Thoracic aorta (tissue), 2 donors: Measurements from ENCODE around the gene TRIM2. TPM values are rescaled to one million over a fixed set of nuclear protein-coding genes. Genes with fewer than 3 reads are reported as not detected.

Source experiments
- ATAC-seq: fragments of 150-250 bp; one replicate; pipeline ENCODE4 v1.8.0; 2017; ENCODE audit warnings: low read depth; ENCODE audit not compliant: insufficient number of reproducible peaks, low FRiP score
- DNase-seq: peaks from one replicate; pipeline ENCODE4 v3.0.0-alpha.2; 2020; ENCODE audit warnings: low spot score
- H3K27ac ChIP-seq, 2 donors: fragments of 200-600 bp; sonication (generic); 1 replicate in 1 of 2; 2 replicates in 1 of 2; pipeline ENCODE4 v1.5.1; 2016; ENCODE audit warnings: mild to moderate bottlenecking in 2 of 2, moderate library complexity in 2 of 2
- H3K27me3 ChIP-seq: fragments of 200-600 bp; sonication (generic); replicated peaks from 2 replicates; pipeline ENCODE4 v1.6.0; 2016; ENCODE audit warnings: mild to moderate bottlenecking; ENCODE audit not compliant: insufficient read depth
- H3K36me3 ChIP-seq: fragments of 200-600 bp; sonication (generic); one replicate; pipeline ENCODE4 v1.5.1; 2016
- H3K4me1 ChIP-seq, 2 donors: fragments of 200-600 bp; sonication (generic); 1 replicate in 1 of 2; 2 replicates in 1 of 2; pipeline versions ENCODE4 v1.5.1 to v1.6.0; 2016; ENCODE audit warnings: low read depth in 2 of 2, mild to moderate bottlenecking in 1 of 2; ENCODE audit not compliant: control insufficient read depth in 1 of 2
- H3K4me3 ChIP-seq: fragments of 200-600 bp; sonication (generic); 2 replicates; pipeline ENCODE4 v1.5.1; 2016; ENCODE audit warnings: mild to moderate bottlenecking
- H3K9me3 ChIP-seq: fragments of 200-600 bp; sonication (generic); 2 replicates; pipeline ENCODE4 v1.5.1; 2016
- total RNA-seq, 2 donors: library from RNA; depleted of rRNA; stranded (reverse); fragments of >200 nt; gene quantifications; one replicate each; pipeline versions ENCODE4 v1.1.0 to v1.2.3, GENCODE V29; 2016
- TF ChIP-seq, protein P1 (sequence below): fragments of 200-600 bp; sonication (generic); IDR thresholded peaks from one replicate; pipeline ENCODE4 v1.5.1; 2019; ENCODE audit warnings: antibody characterized with exemption

TRIM2 gene
- total RNA-seq, 2 donors from 2014 or later: 31.7 to 41.3 TPM

DNA sequence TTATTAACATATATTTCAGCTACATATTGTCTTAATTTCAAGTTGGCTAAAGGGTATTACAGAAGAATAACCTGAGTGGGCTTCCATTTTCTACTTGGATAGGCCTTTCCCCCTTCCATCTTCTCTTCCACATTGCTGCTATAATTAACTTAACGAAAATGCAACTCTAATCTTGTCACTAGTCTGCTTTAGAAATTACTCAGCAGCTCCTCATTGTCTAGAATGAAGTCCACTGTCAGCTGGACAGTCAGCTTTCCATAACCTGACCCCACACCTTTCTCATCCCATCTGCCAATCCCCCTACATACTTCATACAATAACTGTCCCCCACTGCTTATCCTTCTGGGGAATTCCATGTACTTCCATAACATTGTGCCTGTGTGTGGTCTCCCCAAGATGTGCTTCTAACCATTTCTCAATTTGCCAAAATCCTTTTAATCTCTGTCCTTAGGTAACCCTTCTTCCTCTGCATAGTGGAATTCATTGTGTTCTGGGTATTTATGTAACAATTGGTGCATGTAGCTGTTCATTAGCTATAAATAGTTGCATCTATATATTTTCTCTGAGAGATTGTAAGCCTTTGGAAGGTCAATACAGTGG is 145.1 kb downstream of the TRIM2 start:
- no peak for ATAC-seq
- Histone ChIP-seq H3K27me3 (no peaks in the 10 kb centered on the region), H3K9me3 (no peaks in the 10 kb centered on the region), H3K4me1 (no peaks in the 10 kb centered on the region), H3K36me3 (no peaks in the 10 kb centered on the region), H3K27ac (no peak overlapping the region), H3K4me3 (no peak overlapping the region)
- TF ChIP-seq, protein P1, sequence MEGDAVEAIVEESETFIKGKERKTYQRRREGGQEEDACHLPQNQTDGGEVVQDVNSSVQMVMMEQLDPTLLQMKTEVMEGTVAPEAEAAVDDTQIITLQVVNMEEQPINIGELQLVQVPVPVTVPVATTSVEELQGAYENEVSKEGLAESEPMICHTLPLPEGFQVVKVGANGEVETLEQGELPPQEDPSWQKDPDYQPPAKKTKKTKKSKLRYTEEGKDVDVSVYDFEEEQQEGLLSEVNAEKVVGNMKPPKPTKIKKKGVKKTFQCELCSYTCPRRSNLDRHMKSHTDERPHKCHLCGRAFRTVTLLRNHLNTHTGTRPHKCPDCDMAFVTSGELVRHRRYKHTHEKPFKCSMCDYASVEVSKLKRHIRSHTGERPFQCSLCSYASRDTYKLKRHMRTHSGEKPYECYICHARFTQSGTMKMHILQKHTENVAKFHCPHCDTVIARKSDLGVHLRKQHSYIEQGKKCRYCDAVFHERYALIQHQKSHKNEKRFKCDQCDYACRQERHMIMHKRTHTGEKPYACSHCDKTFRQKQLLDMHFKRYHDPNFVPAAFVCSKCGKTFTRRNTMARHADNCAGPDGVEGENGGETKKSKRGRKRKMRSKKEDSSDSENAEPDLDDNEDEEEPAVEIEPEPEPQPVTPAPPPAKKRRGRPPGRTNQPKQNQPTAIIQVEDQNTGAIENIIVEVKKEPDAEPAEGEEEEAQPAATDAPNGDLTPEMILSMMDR: no peak
- no peak for DNase-seq

DNA sequence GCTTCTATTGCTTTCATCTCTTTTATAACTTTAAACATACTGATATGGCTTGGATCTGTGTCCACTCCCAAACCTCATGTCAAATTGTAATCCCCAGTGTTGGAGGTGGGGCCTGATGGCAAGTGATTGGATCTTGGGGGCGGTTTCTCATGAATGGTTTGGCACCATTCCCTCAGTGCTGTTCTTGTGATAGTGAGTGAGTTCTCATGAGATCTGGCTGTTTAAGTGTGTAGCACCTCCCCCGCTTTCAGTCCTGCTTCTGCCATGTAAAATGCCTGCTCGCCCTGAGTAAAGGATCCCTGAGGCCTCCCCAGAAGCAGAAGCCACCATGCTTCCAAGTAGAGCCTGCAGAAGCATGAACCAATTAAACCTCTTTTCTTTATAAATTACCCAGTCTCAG is 157.9 kb downstream of the TRIM2 start:
- Histone ChIP-seq H3K9me3 (no peaks in the 10 kb centered on the region), H3K36me3 (no peaks in the 10 kb centered on the region), H3K4me3 (no peak overlapping the region), H3K27me3 (no peaks in the 10 kb centered on the region), H3K27ac (no peak overlapping the region), H3K4me1 (no peaks in the 10 kb centered on the region)
- DNase-seq (no peak), ATAC-seq (no peak)
- TF ChIP-seq, protein P1: no peak

DNA sequence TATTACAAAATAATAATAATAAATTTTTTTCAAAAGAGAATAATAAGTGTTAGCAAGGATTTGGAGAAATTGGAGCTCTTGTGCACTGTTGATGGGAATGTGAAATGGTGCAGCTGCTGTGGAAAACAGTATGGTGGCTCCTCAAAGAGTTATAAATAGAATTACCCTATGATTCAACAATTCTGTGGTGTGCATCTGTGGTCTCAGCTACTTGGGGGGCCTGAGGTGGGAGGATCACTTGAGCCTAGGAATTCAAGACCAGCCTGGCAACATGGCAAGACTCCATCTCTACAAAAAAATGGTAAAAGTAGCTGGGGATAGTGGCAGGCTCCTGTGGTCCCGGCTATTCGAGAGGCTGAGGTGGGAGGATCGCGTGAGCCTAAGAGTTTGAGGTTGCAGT is 159.8 kb downstream of the TRIM2 start:
- Histone ChIP-seq H3K4me1 (no peaks in the 10 kb centered on the region), H3K27ac (no peak overlapping the region), H3K4me3 (no peak overlapping the region), H3K27me3 (no peaks in the 10 kb centered on the region), H3K36me3 (no peaks in the 10 kb centered on the region), H3K9me3 (no peaks in the 10 kb centered on the region)
- ATAC-seq (no peak), DNase-seq (no peak)
- TF ChIP-seq, protein P1: no peak

DNA sequence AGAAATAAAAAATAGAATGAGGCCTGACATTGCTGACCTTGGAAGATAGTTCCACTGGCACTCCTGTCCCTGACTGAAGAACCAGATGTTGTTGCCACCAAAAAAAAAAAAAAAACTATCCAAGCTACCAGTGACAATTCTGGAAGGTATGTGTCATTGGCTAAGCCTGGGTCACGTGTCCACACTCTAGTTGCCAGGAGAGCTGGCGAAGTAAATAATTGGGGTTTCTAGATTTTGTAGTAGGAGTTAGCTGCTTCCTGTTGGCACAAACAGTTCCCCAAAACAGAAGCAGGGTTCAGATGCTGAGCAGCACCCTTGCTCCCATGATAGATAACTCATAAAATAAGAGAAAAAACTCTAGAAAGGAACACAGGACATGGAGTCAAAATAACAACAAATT is 160.8 kb downstream of the TRIM2 start:
- Histone ChIP-seq H3K36me3 (no peaks in the 10 kb centered on the region), H3K27me3 (no peaks in the 10 kb centered on the region), H3K27ac (no peak overlapping the region), H3K4me1 (no peaks in the 10 kb centered on the region), H3K4me3 (no peak overlapping the region), H3K9me3 (no peaks in the 10 kb centered on the region)
- ATAC-seq: no peak
- TF ChIP-seq, protein P1: no peak
- DNase-seq: no peak

DNA sequence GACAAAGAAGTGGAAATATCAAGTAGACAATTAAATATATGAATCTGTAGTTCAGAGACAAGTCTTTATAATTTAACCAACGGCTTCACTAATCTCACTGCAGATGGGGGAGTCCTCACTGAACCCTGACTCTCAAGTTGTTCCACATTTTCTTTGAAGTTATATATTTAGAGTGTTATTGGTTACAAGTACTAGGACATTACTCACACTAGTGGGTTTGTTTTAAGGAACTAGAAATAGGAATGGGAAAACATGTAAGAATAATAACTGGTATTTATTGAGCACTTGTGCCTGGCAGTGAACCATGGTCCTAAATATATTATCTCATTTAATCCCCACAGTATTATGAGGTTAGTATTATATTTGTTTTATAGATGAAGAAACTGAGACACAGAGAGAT is 162.2 kb downstream of the TRIM2 start:
- TF ChIP-seq, protein P1: no peak
- ATAC-seq: no peak

More for the DNA sequence above, 162.2 kb downstream of the TRIM2 start:
- H3K4me3 ChIP-seq: no peak overlapping the region
- no peaks in the 10 kb centered on the region for H3K27me3 ChIP-seq
- H3K36me3 ChIP-seq: no peaks in the 10 kb centered on the region
- H3K27ac ChIP-seq: no peak overlapping the region
- no peak for DNase-seq
- H3K4me1 ChIP-seq: no peaks in the 10 kb centered on the region
- H3K9me3 ChIP-seq: no peaks in the 10 kb centered on the region
